PFSK-1 (cell line): ENCODE measurements around the gene SYNPR.

ENCODE experiments used
- FOXP2 ChIP-seq: optimal IDR thresholded peaks from 2 replicates; pipeline ENCODE3; 2011; ENCODE audit warnings: borderline replicate concordance, control low read depth, inconsistent platforms; ENCODE audit not compliant: insufficient read depth; ENCODE audit errors: extremely low read length, extremely low read depth
- POLR2AphosphoS5 ChIP-seq: IDR thresholded peaks from 2 replicates; pipeline ENCODE4 v1.6.1; 2012; ENCODE audit warnings: low read depth, mild to moderate bottlenecking, control low read depth, low read length, moderate library complexity
- SIN3A ChIP-seq: IDR thresholded peaks from 2 replicates; pipeline ENCODE4 v1.6.1; 2012; ENCODE audit warnings: mild to moderate bottlenecking, low read length, moderate library complexity, borderline replicate concordance; ENCODE audit not compliant: insufficient read depth
- TAF1 ChIP-seq: IDR thresholded peaks from 2 replicates; pipeline ENCODE4 v1.6.1; 2012; ENCODE audit warnings: low read length, control low read depth, borderline replicate concordance; ENCODE audit not compliant: insufficient read depth
- TF ChIP-seq, protein P1 (sequence below), 2 experiments: IDR thresholded peaks; 2 replicates each; pipeline versions ENCODE4 v1.6.1 to v1.8.0; 2011 to 2012; ENCODE audit warnings: low read depth in 2 of 2, low read length in 2 of 2, control low read depth in 1 of 2, inconsistent platforms in 1 of 2, mild to moderate bottlenecking in 1 of 2, moderate library complexity in 1 of 2; ENCODE audit not compliant: insufficient read depth in 1 of 2

Gene SYNPR

DNA sequence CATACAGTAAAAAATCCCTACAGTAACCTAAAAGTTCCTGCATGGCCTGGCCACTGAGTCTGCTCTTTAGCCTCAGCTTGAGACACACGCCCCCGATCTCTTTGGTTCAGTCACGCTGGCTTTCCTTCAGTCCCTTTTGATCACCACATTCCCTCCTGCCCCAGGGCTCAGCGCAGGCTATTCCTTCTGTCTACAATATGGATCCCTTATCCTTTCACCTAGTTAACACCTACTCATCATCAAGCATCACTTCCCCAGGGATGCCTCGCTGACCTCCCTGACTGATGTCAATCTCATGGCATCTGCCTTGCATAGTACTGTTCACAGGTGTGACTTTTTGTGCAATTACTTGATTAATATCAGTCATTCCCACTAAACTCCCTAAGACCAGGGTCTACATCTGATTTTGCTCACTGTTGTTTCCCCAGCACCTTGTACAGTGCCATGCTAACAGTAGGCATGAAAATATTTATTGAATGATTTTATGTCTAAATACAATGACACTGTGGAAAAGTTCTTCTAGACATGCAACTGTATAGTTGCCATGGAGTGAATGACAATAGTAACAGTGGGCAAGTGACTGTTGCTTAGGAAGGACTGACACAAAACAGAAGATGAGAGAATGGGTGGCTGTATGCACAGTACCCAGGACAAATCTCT lies 374.1 kb downstream of the SYNPR start, which contains the start of gene SNTN:
Gene SNTN, plus strand, starts transcription at position 610 of the 660 bp plus-strand sequence. Its CDS starts 13 bp downstream, at position 623.
- TF ChIP-seq SIN3A (no peak), TAF1 (no peak), POLR2AphosphoS5 (no peak), FOXP2 (no peak)
- TF ChIP-seq, protein P1, sequence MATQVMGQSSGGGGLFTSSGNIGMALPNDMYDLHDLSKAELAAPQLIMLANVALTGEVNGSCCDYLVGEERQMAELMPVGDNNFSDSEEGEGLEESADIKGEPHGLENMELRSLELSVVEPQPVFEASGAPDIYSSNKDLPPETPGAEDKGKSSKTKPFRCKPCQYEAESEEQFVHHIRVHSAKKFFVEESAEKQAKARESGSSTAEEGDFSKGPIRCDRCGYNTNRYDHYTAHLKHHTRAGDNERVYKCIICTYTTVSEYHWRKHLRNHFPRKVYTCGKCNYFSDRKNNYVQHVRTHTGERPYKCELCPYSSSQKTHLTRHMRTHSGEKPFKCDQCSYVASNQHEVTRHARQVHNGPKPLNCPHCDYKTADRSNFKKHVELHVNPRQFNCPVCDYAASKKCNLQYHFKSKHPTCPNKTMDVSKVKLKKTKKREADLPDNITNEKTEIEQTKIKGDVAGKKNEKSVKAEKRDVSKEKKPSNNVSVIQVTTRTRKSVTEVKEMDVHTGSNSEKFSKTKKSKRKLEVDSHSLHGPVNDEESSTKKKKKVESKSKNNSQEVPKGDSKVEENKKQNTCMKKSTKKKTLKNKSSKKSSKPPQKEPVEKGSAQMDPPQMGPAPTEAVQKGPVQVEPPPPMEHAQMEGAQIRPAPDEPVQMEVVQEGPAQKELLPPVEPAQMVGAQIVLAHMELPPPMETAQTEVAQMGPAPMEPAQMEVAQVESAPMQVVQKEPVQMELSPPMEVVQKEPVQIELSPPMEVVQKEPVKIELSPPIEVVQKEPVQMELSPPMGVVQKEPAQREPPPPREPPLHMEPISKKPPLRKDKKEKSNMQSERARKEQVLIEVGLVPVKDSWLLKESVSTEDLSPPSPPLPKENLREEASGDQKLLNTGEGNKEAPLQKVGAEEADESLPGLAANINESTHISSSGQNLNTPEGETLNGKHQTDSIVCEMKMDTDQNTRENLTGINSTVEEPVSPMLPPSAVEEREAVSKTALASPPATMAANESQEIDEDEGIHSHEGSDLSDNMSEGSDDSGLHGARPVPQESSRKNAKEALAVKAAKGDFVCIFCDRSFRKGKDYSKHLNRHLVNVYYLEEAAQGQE (IDR thresholded peaks at IDR 0.05; ENCODE audit: insufficient read depth in 1 of 2, low read depth in 2 of 2, low read length in 2 of 2): no peak

GRCh38 chr3:63654211-63654610 lies 376.1 kb downstream of the SYNPR start:
- TF ChIP-seq TAF1: no peak

DNA sequence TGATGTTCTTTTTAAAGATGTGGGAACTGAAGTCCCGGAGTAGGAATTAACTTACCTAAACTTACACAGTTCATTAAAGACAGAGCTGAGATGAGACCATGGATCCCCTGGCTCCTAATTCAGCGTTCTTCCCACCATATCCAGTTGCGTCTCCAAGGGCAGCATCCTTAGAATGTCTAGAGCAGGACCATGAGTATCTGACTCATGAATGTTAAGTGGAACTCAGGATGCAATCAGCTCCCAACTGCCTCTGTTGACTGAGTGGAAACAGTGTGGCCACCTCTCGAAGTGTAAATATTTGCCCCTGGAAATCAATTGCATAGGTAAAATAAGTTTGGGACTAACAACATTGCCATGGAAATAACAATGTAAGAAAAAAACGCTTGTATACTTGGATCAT lies 376.8 kb downstream of the SYNPR start:
- TF ChIP-seq FOXP2 (no peak), SIN3A (no peak), POLR2AphosphoS5 (no peak), TAF1 (no peak)
- TF ChIP-seq, protein P1 (IDR thresholded peaks at IDR 0.05; ENCODE audit: insufficient read depth in 1 of 2, low read depth in 2 of 2, low read length in 2 of 2): no peak

- TF ChIP-seq SIN3A (no peak), POLR2AphosphoS5 (no peak), TAF1 (no peak), FOXP2 (no peak)
- TF ChIP-seq, protein P1 (IDR thresholded peaks at IDR 0.05; ENCODE audit: insufficient read depth in 1 of 2, low read depth in 2 of 2, low read length in 2 of 2): no peak
Observed at GRCh38 chr3:63655519-63655918, 377.4 kb downstream of the SYNPR start.

DNA sequence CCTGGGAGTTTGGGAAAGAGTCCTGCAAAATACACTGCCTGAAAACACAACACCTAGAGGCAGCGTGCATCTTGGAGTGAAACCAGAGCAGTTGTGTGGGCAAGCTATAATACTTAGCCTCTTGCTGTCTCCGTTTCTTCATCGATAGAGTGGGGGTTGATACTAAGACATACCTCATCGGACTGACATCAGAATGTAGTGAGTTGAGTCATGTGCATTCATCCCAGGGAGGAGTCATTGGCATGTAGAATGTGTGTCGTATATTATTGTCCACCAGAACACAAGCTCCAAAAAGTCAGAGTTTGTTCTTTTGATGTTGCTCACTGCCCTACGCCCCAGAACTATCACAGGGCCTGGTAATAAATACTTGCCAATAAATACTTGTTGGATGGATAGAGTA lies 378.7 kb downstream of the SYNPR start:
- TF ChIP-seq POLR2AphosphoS5 (no peak), SIN3A (no peak), TAF1 (no peak), FOXP2 (no peak)
- TF ChIP-seq, protein P1 (IDR thresholded peaks at IDR 0.05; ENCODE audit: insufficient read depth in 1 of 2, low read depth in 2 of 2, low read length in 2 of 2): no peak
